DOHH2 (cell line): Measurements from ENCODE around the gene SOX5.

Experiments used
- H3F3A ChIP-seq: fragments of 200-600 bp; sonication (generic), shearing (Covaris generic); 2 replicates; pipeline ENCODE4 v1.6.0; 2016; ENCODE audit warnings: antibody characterized with exemption, mild to moderate bottlenecking; ENCODE audit not compliant: control insufficient read depth, insufficient read depth
- H3K27ac ChIP-seq: fragments of 200-600 bp; sonication (generic); 2 replicates; pipeline ENCODE4 v1.5.1; 2014; ENCODE audit warnings: low read depth, mild to moderate bottlenecking, low read length, moderate library complexity
- H3K27me3 ChIP-seq: fragments of 200-600 bp; sonication (generic); 2 replicates; pipeline ENCODE4 v1.6.1; 2014; ENCODE audit warnings: mild to moderate bottlenecking, low read length, mixed read lengths; ENCODE audit not compliant: control insufficient read depth
- H3K36me3 ChIP-seq: fragments of 200-600 bp; sonication (generic); 2 replicates; pipeline ENCODE4 v1.6.1; 2014; ENCODE audit warnings: mild to moderate bottlenecking, low read length, moderate library complexity, mixed read lengths; ENCODE audit not compliant: control insufficient read depth
- H3K4me1 ChIP-seq: fragments of 200-600 bp; sonication (generic); 2 replicates; pipeline ENCODE4 v1.6.1; 2014; ENCODE audit warnings: mild to moderate bottlenecking, low read length, mixed read lengths; ENCODE audit not compliant: control insufficient read depth
- H3K4me2 ChIP-seq: fragments of 200-600 bp; sonication (generic); 2 replicates; pipeline ENCODE4 v1.6.0; 2014; ENCODE audit warnings: mild to moderate bottlenecking, low read length, moderate library complexity
- H3K4me3 ChIP-seq: fragments of 200-600 bp; sonication (generic); 2 replicates; pipeline ENCODE4 v1.5.1; 2014; ENCODE audit warnings: mild to moderate bottlenecking, low read length, mixed read lengths
- H3K79me2 ChIP-seq: fragments of 200-600 bp; sonication (generic); 2 replicates; pipeline ENCODE4 v1.6.1; 2014; ENCODE audit warnings: mild to moderate bottlenecking, low read length, mixed read lengths; ENCODE audit not compliant: control insufficient read depth
- H3K9me2 ChIP-seq: fragments of 200-600 bp; sonication (generic); replicated peaks from 2 replicates; pipeline ENCODE4 v1.6.1; 2014; ENCODE audit warnings: mild to moderate bottlenecking, low read length, mixed read lengths; ENCODE audit not compliant: control insufficient read depth
- H3K9me3 ChIP-seq: fragments of 200-600 bp; sonication (generic); 2 replicates; pipeline ENCODE4 v1.6.1; 2014; ENCODE audit warnings: antibody characterized with exemption, low read length, mixed read lengths; ENCODE audit not compliant: control insufficient read depth, insufficient read depth
- H4K20me1 ChIP-seq: fragments of 200-600 bp; sonication (generic); 2 replicates; pipeline ENCODE4 v1.6.0; 2014; ENCODE audit warnings: low read depth, mild to moderate bottlenecking, antibody characterized with exemption, low read length, moderate library complexity; ENCODE audit not compliant: control insufficient read depth, insufficient read depth
- CTCF ChIP-seq: fragments of 200-600 bp; sonication (generic); IDR thresholded peaks from one replicate; pipeline ENCODE4 v1.5.1; 2014; ENCODE audit warnings: antibody characterized with exemption, mild to moderate bottlenecking, low read depth, low read length; ENCODE audit not compliant: poor library complexity, severe bottlenecking
- EZH2phosphoT487 ChIP-seq: fragments of 200-600 bp; sonication (generic); IDR thresholded peaks from 2 replicates; pipeline ENCODE4 v1.6.1; 2017; ENCODE audit warnings: borderline replicate concordance, mild to moderate bottlenecking, antibody characterized with exemption, low read length, moderate library complexity, mixed read lengths

The SOX5 gene

GRCh38 chr12:23810329-23810902 is 139.1 kb downstream of the SOX5 start:
- Histone ChIP-seq H3F3A (no peaks in the 10 kb centered on the region), H3K27me3 (no peaks in the 10 kb centered on the region), H3K4me1 (no peaks in the 10 kb centered on the region), H3K9me3 (no peaks in the 10 kb centered on the region), H3K36me3 (no peaks in the 10 kb centered on the region), H3K4me2 (no peak overlapping the region), H3K27ac (no peak overlapping the region), H3K79me2 (no peaks in the 10 kb centered on the region), H3K9me2 (no peaks in the 10 kb centered on the region), H3K4me3 (no peak overlapping the region), H4K20me1 (no peaks in the 10 kb centered on the region)
- TF ChIP-seq CTCF (no peak), EZH2phosphoT487 (no peak)

- Histone ChIP-seq H3K36me3 (no peaks in the 10 kb centered on the region), H3K9me3 (no peaks in the 10 kb centered on the region), H3K27me3 (no peaks in the 10 kb centered on the region), H3F3A (no peaks in the 10 kb centered on the region), H3K79me2 (no peaks in the 10 kb centered on the region), H4K20me1 (no peaks in the 10 kb centered on the region), H3K4me1 (no peaks in the 10 kb centered on the region), H3K9me2 (no peaks in the 10 kb centered on the region), H3K4me3 (no peak overlapping the region), H3K4me2 (no peak overlapping the region), H3K27ac (no peak overlapping the region)
- no peak for TF ChIP-seq CTCF
These were observed 145.9 kb downstream of the SOX5 start for GRCh38 chr12:23803540-23803939.

- no peak for TF ChIP-seq CTCF
- no peak for TF ChIP-seq EZH2phosphoT487
- no peaks in the 10 kb centered on the region for H3K9me3 ChIP-seq
- H4K20me1 ChIP-seq = no peaks in the 10 kb centered on the region
- H3K27ac ChIP-seq = no peak overlapping the region
- H3K9me2 ChIP-seq = no peaks in the 10 kb centered on the region
- no peaks in the 10 kb centered on the region for H3K4me1 ChIP-seq
- H3F3A ChIP-seq = no peaks in the 10 kb centered on the region
- no peaks in the 10 kb centered on the region for H3K27me3 ChIP-seq
- H3K4me2 ChIP-seq = no peak overlapping the region
- H3K36me3 ChIP-seq = no peaks in the 10 kb centered on the region
- no peaks in the 10 kb centered on the region for H3K79me2 ChIP-seq
- H3K4me3 ChIP-seq = no peak overlapping the region
These were observed 154.0 kb downstream of the SOX5 start for GRCh38 chr12:23795494-23795893.

- Histone ChIP-seq H3K9me3 (no peaks in the 10 kb centered on the region), H4K20me1 (no peaks in the 10 kb centered on the region), H3K4me2 (no peak overlapping the region), H3F3A (no peaks in the 10 kb centered on the region), H3K27ac (no peak overlapping the region), H3K4me1 (no peaks in the 10 kb centered on the region), H3K9me2 (no peaks in the 10 kb centered on the region), H3K27me3 (no peaks in the 10 kb centered on the region), H3K4me3 (no peak overlapping the region), H3K36me3 (no peaks in the 10 kb centered on the region), H3K79me2 (no peaks in the 10 kb centered on the region)
- TF ChIP-seq EZH2phosphoT487 (no peak), CTCF (no peak)
These were observed 168.4 kb downstream of the SOX5 start for GRCh38 chr12:23781118-23781517.
